Smooth muscle cell of the pulmonary artery (primary cell): ENCODE results near the gene MSANTD3. TPM values are rescaled to one million over a fixed set of nuclear protein-coding genes. Genes with fewer than 3 reads are reported as not detected.

ENCODE experiments used
- total RNA-seq: library from RNA; depleted of rRNA; stranded (reverse); fragments of >200 nt; gene quantifications from 2 replicates; pipeline ENCODE4 v1.2.3, GENCODE V29; 2014

MSANTD3 gene, protein sequence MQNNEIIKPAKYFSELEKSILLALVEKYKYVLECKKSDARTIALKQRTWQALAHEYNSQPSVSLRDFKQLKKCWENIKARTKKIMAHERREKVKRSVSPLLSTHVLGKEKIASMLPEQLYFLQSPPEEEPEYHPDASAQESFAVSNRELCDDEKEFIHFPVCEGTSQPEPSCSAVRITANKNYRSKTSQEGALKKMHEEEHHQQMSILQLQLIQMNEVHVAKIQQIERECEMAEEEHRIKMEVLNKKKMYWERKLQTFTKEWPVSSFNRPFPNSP
- total RNA-seq: 51.8 and 59.2 TPM in 2 replicates

DNA sequence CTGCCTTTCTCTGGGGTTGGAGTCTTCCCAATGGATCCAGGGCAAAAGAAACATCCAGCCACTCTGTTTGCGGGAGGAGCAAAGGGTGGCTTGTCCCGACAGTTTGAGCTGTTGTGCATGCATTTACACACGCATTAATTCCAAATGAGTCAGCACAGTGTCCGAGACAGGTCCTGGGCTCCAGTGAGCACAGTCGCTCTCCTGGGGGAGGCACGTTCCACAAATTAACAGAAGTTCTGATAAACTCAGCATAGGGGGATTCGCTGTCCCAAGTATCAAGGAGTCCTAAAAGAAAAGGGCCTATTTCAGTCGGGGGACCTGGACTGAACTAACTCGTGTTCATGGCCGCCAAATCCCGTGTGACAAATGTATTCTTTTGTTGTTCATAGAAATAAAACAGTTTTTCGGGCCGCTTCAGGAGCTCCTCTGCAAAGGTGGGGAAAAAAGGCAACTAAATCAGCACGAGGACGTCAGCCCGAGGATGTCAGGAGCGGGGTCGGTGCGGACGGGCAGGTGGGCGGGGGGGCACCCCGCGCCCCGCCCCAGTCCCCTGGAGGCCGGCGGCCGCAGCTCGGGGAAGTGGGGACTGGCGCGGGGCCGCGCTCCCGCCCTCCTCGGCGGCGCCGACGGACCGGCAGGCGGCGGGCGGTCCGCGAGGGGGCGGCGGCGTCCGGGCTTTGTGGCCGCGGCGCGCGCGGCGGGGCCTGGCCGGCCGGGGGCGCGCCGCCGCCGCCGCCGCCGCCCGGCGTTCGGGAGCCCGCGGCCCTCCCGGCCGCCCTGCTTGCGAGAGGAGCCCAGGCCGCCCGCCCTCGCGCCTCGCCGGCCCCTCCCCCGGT lies at the start of gene MSANTD3:
Gene MSANTD3, plus strand, starts transcription at position 614 of the 836 bp plus-strand sequence. CDS start 14,796 bp downstream, outside the sequence.

DNA sequence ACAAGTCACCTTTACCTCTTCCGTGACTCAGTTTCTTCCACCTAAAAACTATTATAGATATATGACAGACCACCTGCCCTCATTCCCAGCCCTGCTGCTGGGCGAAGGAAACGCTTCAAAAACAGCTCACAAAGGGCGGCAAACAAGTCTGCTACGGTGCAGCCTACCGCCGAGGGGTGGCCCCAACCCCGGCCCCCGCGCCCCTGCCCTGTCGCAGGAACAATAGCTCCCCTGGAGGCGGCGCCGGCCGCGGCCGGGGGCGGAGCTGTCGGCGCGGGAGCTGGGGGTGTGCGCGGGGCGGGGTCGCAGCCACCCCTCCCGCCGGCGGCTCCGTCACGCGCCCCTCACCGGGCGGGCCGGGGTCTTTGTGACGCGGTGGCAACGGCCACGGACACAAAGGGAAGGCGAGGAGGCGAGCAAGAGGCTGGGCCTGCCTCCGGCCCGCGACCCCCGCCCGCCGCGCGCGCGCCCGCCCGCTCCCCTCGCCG lies 45.9 kb downstream of the MSANTD3 start, which contains the start of gene TMEFF1:
Gene TMEFF1, plus strand, starts transcription at position 362 of the 488 bp plus-strand sequence. CDS start 396 bp downstream, outside the sequence.

Other genes with a start within 250 kb of the MSANTD3 start
- 25.1 and 25.2 TPM in 2 replicates for gene TEX10, start 74.2 kb upstream of the MSANTD3 start, total RNA-seq
- 2.4 and 5.2 TPM in 2 replicates for gene TMEFF1, start 46.0 kb downstream of the MSANTD3 start, total RNA-seq
- 1.6 TPM in 2 replicates for gene CAVIN4, start 150.9 kb downstream of the MSANTD3 start, total RNA-seq